Sigmoid colon (tissue), 4 donors: ENCODE measurements around the gene IL34.

Experiments
- CTCF ChIP-seq, 4 experiments: fragments of 450-650 bp in 3 of 4; fragments of 200-600 bp in 1 of 4; IDR thresholded peaks; one replicate each; pipeline ENCODE4 v1.5.1; 2016 to 2019; ENCODE audit warnings: antibody characterized with exemption in 4 of 4, mild to moderate bottlenecking in 3 of 4, moderate library complexity in 2 of 4
- EP300 ChIP-seq, 4 donors: sonication (generic); formaldehyde crosslinking; IDR thresholded peaks; one replicate each; pipeline ENCODE4 v1.6.1; 2017; ENCODE audit warnings: antibody characterized with exemption in 4 of 4
- POLR2A ChIP-seq, 2 donors: fragments of 450-650 bp; IDR thresholded peaks; one replicate each; pipeline ENCODE4 v1.6.1; 2016; ENCODE audit warnings: antibody characterized with exemption in 2 of 2, mild to moderate bottlenecking in 2 of 2, moderate library complexity in 2 of 2
- POLR2AphosphoS5 ChIP-seq, 4 donors: sonication (generic); formaldehyde crosslinking; IDR thresholded peaks; one replicate each; pipeline ENCODE4 v1.6.1; 2017; ENCODE audit warnings: antibody characterized with exemption in 4 of 4

GRCh38 chr16:70700101-70701020 is 54.0 kb downstream of the IL34 start:
- TF ChIP-seq POLR2A (IDR thresholded peaks at IDR 0.05) (no peak), CTCF (IDR thresholded peaks at IDR 0.05) (no peak), EP300 (IDR thresholded peaks at IDR 0.05) (no peak), POLR2AphosphoS5 (IDR thresholded peaks at IDR 0.05) (peak in 3 of 4 donors; percentile 18 to 31 (median 26))
